Cardiac fibroblast (primary cell): ENCODE results near the gene NPHS2.

Source experiments
- DNase-seq, 2 donors: peaks; one replicate each; pipeline versions ENCODE4 v3.0.0 to v3.0.0-alpha.2; 2010; ENCODE audit warnings: low read depth in 2 of 2
- H3K4me3 ChIP-seq, 2 donors: replicated peaks in 1 of 2; 1 replicate in 1 of 2; 2 replicates in 1 of 2; pipeline ENCODE4 v1.5.1; 2011; ENCODE audit warnings: low read depth in 2 of 2, low read length in 2 of 2, mild to moderate bottlenecking in 2 of 2, moderate library complexity in 1 of 2
- CTCF ChIP-seq: IDR thresholded peaks from one replicate; pipeline ENCODE4 v1.5.1; 2011; ENCODE audit warnings: low read depth, mild to moderate bottlenecking, low read length, inconsistent platforms

The NPHS2 gene

DNA sequence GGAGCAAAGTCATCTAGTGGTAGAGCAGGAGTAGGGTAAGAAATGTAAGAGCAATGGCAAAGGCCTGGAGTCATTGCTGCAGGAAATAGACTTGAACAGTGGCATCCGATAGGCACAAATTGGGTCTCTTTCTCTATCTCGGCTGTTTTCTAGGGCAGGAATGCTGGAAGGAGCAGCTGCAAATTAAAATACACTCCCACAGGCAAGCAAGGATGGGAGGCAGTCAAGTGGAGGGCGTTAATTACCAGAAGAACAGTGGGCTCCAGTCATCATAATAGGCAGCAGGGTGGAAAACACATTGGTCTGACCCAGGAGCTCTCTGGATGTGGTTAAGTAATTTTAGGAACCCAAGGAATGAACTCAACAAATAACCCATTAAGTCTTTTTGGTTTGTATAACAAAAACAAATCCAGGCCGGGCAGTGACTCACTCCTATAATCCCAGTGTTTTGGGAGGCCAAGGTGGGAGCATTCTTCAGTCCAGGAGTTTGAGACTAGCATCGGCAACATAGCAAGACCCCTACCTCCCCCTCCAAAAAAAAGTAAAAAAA lies 8.1 kb upstream of the NPHS2 start:
- DNase-seq = no peak
- TF ChIP-seq CTCF = no peak
- no peak overlapping the region for H3K4me3 ChIP-seq

GRCh38 chr1:179576509-179576908 lies 761 bp upstream of the NPHS2 start:
- DNase-seq = no peak
- TF ChIP-seq CTCF = no peak
- H3K4me3 ChIP-seq = no peak overlapping the region

DNA sequence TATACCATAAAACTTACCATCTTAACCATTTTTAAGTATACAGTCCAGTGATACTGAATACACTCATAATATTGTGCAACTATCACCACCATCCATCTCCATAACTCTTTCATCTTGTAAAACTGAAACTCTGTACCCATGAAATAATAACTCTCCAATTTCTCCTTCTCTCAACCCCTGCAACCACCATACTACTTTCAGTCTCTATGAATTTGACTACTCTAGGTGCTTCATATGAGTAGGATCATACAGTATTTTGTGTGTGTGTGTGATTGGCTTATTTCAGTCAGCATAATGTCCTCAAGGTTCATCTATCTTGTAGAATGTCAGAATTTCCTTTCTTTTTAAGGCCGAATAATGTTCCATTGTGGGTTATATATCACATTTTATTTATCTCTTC lies 17.7 kb downstream of the NPHS2 start:
- TF ChIP-seq CTCF = no peak
- no peak for DNase-seq

GRCh38 chr1:179554427-179554826 lies 21.3 kb downstream of the NPHS2 start:
- TF ChIP-seq CTCF = no peak
- no peak for DNase-seq

More for the DNA sequence above, 17.7 kb downstream of the NPHS2 start:
- no peak overlapping the region for H3K4me3 ChIP-seq

DNA sequence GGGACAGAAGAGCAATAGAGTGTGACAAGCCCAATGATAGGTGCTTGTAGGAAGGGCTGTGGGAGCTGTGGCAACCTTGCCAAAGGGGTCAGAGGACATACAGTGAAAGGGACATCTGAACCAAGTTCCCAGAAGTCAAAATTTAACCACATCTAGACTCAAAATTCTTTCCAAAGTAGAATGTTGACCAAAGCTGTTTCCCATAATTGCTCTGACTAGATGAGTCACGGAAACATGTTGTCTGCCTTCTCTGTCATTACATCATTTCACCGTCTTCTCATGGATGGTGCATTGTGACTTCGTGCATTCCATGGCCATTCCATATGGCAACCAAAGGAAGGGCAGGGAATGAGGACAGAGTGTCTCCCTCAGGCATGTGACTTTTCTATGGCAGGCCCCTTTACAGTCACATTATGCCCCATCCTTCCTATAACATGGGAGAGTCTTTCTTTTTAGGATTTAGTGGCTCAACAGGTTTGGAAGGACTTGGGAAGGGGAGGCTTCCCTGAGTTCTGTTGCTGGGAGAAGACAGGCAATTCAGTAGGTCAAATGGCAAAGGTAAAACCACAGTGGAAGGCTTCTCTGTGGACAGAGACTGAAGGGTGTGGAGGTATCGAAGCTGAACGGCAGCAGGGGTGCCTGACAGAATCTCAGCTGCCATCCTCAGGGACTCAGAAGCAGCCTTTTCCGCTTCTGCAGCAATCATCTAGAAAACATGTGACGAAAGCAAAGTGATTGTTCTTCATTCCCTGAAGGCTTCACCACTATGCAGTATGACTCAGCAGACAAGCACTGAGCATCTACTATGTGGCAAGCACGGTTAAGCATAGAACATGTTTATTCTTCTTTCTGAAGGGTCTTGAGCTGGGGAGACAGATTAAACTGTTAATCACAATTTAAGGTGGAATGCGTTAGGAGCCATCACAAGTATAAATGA lies 24.7 kb downstream of the NPHS2 start:
- TF ChIP-seq CTCF = no peak
- peak; percentile 65 to 83 for DNase-seq
- no peak overlapping the region for H3K4me3 ChIP-seq

More at GRCh38 chr1:179554427-179554826, 21.3 kb downstream of the NPHS2 start:
- H3K4me3 ChIP-seq = no peak overlapping the region

- no peak overlapping the region for H3K4me3 ChIP-seq
- no peak for TF ChIP-seq CTCF
- DNase-seq = no peak
These were observed 26.4 kb downstream of the NPHS2 start for GRCh38 chr1:179549368-179549700.
